Fibroblast of skin of back (primary cell): Measurements from ENCODE around the gene SFRP5.

Experiments used
- DNase-seq: peaks from one replicate; pipeline ENCODE4 v3.0.0-alpha.2; 2013

The SFRP5 gene

GRCh38 chr10:97785231-97785630 lies 13.4 kb upstream of the SFRP5 start:
- no peak for DNase-seq

- DNase-seq: no peak
These were observed 12.5 kb upstream of the SFRP5 start for GRCh38 chr10:97784200-97784810.

GRCh38 chr10:97782455-97783228 lies 10.8 kb upstream of the SFRP5 start:
- DNase-seq: no peak

GRCh38 chr10:97781618-97782331 lies 10.0 kb upstream of the SFRP5 start:
- no peak for DNase-seq

GRCh38 chr10:97780841-97781617 lies 9.2 kb upstream of the SFRP5 start:
- DNase-seq: peak; percentile 15

GRCh38 chr10:97779975-97780374 lies 8.2 kb upstream of the SFRP5 start:
- no peak for DNase-seq

- no peak for DNase-seq
These were observed 7.7 kb upstream of the SFRP5 start for GRCh38 chr10:97779492-97779891.

GRCh38 chr10:97778452-97779302 lies 6.9 kb upstream of the SFRP5 start:
- DNase-seq: no peak

GRCh38 chr10:97777143-97777542 lies 5.3 kb upstream of the SFRP5 start:
- DNase-seq: no peak

GRCh38 chr10:97774811-97775294 lies 3.1 kb upstream of the SFRP5 start:
- no peak for DNase-seq

GRCh38 chr10:97773096-97773495 lies 1.3 kb upstream of the SFRP5 start:
- DNase-seq: no peak

- DNase-seq: peak; percentile 13
These were observed 526 bp downstream of the SFRP5 start for GRCh38 chr10:97771055-97771891.

- no peak for DNase-seq
These were observed 1.5 kb downstream of the SFRP5 start for GRCh38 chr10:97770255-97770654.

- no peak for DNase-seq
These were observed 3.2 kb downstream of the SFRP5 start for GRCh38 chr10:97768322-97769315.

GRCh38 chr10:97766996-97767924 lies 4.5 kb downstream of the SFRP5 start:
- no peak for DNase-seq

- peak; percentile 23 for DNase-seq
These were observed 5.5 kb downstream of the SFRP5 start for GRCh38 chr10:97766106-97766810.

- no peak for DNase-seq
These were observed 6.6 kb downstream of the SFRP5 start for GRCh38 chr10:97765201-97765600.

- no peak for DNase-seq
These were observed 7.3 kb downstream of the SFRP5 start for GRCh38 chr10:97764519-97764931.
